ENCODE data around the gene TRIM32.

GRCh38 chr9:116644091-116644688 is 42.9 kb upstream of the TRIM32 start:
- TF ChIP-seq, protein P1, sequence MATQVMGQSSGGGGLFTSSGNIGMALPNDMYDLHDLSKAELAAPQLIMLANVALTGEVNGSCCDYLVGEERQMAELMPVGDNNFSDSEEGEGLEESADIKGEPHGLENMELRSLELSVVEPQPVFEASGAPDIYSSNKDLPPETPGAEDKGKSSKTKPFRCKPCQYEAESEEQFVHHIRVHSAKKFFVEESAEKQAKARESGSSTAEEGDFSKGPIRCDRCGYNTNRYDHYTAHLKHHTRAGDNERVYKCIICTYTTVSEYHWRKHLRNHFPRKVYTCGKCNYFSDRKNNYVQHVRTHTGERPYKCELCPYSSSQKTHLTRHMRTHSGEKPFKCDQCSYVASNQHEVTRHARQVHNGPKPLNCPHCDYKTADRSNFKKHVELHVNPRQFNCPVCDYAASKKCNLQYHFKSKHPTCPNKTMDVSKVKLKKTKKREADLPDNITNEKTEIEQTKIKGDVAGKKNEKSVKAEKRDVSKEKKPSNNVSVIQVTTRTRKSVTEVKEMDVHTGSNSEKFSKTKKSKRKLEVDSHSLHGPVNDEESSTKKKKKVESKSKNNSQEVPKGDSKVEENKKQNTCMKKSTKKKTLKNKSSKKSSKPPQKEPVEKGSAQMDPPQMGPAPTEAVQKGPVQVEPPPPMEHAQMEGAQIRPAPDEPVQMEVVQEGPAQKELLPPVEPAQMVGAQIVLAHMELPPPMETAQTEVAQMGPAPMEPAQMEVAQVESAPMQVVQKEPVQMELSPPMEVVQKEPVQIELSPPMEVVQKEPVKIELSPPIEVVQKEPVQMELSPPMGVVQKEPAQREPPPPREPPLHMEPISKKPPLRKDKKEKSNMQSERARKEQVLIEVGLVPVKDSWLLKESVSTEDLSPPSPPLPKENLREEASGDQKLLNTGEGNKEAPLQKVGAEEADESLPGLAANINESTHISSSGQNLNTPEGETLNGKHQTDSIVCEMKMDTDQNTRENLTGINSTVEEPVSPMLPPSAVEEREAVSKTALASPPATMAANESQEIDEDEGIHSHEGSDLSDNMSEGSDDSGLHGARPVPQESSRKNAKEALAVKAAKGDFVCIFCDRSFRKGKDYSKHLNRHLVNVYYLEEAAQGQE (IDR thresholded peaks at IDR 0.05) = no peak
- TF ChIP-seq RCOR1 (IDR thresholded peaks at IDR 0.05; ENCODE audit: low read depth, low read length) = no peak
- no peak for TF ChIP-seq MAFK (IDR thresholded peaks at IDR 0.05; ENCODE audit: partially characterized antibody)
- no peak for TF ChIP-seq EP300 (IDR thresholded peaks at IDR 0.05)
- no peak for TF ChIP-seq CEBPB (IDR thresholded peaks at IDR 0.05)
- TF ChIP-seq NFE2L2 (conservative IDR thresholded peaks at IDR 0.05; ENCODE audit: low read length) = no peak
- TF ChIP-seq NPAS2 (CRISPR knock-in tag; IDR thresholded peaks at IDR 0.05; ENCODE audit: borderline replicate concordance) = no peak
- TF ChIP-seq POLR2A (IDR thresholded peaks at IDR 0.05; ENCODE audit: low read length) = no peak
- TF ChIP-seq, protein P2, sequence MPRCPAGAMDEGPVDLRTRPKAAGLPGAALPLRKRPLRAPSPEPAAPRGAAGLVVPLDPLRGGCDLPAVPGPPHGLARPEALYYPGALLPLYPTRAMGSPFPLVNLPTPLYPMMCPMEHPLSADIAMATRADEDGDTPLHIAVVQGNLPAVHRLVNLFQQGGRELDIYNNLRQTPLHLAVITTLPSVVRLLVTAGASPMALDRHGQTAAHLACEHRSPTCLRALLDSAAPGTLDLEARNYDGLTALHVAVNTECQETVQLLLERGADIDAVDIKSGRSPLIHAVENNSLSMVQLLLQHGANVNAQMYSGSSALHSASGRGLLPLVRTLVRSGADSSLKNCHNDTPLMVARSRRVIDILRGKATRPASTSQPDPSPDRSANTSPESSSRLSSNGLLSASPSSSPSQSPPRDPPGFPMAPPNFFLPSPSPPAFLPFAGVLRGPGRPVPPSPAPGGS (IDR thresholded peaks at IDR 0.05) = no peak
- TF ChIP-seq ZSCAN20 (CRISPR knock-in tag; IDR thresholded peaks at IDR 0.05) = no peak
- no peak for TF ChIP-seq CHD2 (IDR thresholded peaks at IDR 0.05; ENCODE audit: low read length, partially characterized antibody)
- TF ChIP-seq, protein P3, sequence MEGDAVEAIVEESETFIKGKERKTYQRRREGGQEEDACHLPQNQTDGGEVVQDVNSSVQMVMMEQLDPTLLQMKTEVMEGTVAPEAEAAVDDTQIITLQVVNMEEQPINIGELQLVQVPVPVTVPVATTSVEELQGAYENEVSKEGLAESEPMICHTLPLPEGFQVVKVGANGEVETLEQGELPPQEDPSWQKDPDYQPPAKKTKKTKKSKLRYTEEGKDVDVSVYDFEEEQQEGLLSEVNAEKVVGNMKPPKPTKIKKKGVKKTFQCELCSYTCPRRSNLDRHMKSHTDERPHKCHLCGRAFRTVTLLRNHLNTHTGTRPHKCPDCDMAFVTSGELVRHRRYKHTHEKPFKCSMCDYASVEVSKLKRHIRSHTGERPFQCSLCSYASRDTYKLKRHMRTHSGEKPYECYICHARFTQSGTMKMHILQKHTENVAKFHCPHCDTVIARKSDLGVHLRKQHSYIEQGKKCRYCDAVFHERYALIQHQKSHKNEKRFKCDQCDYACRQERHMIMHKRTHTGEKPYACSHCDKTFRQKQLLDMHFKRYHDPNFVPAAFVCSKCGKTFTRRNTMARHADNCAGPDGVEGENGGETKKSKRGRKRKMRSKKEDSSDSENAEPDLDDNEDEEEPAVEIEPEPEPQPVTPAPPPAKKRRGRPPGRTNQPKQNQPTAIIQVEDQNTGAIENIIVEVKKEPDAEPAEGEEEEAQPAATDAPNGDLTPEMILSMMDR (IDR thresholded peaks at IDR 0.05) = no peak
